AG09309 (cell line): ENCODE results near the gene L3MBTL3.
A peak's percentile ranks its signal among the peaks of the same experiment; 100 is the strongest.

ENCODE experiments used
- DNase-seq: peaks from one replicate; pipeline ENCODE4 v3.0.0-alpha.2; 2010; ENCODE audit warnings: low read depth
- H3K4me3 ChIP-seq: 2 replicates; pipeline ENCODE4 v1.5.1; 2011; ENCODE audit warnings: mild to moderate bottlenecking, low read depth, low read length, moderate library complexity; ENCODE audit not compliant: control insufficient read depth
- CTCF ChIP-seq: IDR thresholded peaks from 2 replicates; pipeline ENCODE4 v1.5.1; 2011; ENCODE audit warnings: mild to moderate bottlenecking, low read depth, low read length, inconsistent platforms; ENCODE audit not compliant: insufficient read depth, control insufficient read depth; ENCODE audit errors: missing control alignments

L3MBTL3 gene

GRCh38 chr6:130037207-130037811 lies 18.9 kb downstream of the L3MBTL3 start:
- no peak for DNase-seq
- no peak overlapping the region for H3K4me3 ChIP-seq
- TF ChIP-seq CTCF = peak; percentile 37

- no peak overlapping the region for H3K4me3 ChIP-seq
- DNase-seq = no peak
- TF ChIP-seq CTCF = no peak
Measured at GRCh38 chr6:130041594-130041993, 23.2 kb downstream of the L3MBTL3 start.

GRCh38 chr6:130043344-130043743 lies 25.0 kb downstream of the L3MBTL3 start:
- TF ChIP-seq CTCF = no peak
- H3K4me3 ChIP-seq = no peak overlapping the region
- no peak for DNase-seq

- no peak for TF ChIP-seq CTCF
Measured at GRCh38 chr6:130045622-130046021, 27.2 kb downstream of the L3MBTL3 start.

GRCh38 chr6:130046671-130047070 lies 28.3 kb downstream of the L3MBTL3 start:
- no peak overlapping the region for H3K4me3 ChIP-seq
- no peak for DNase-seq
- no peak for TF ChIP-seq CTCF

More at GRCh38 chr6:130045622-130046021, 27.2 kb downstream of the L3MBTL3 start:
- no peak for DNase-seq
- H3K4me3 ChIP-seq = no peak overlapping the region

GRCh38 chr6:130047088-130047995 lies 29.0 kb downstream of the L3MBTL3 start:
- H3K4me3 ChIP-seq = no peak overlapping the region
- no peak for DNase-seq
- no peak for TF ChIP-seq CTCF
